Gastrocnemius medialis (tissue), 4 donors: ENCODE measurements around the gene OPN1MW.
"Not testable (repeated sequence)": the region's sequence is repeated elsewhere in the genome, so short reads cannot be mapped to it uniquely, and the experiment has no call there.

Experiments used
- CTCF ChIP-seq, 5 experiments: fragments of 450-650 bp in 3 of 5; fragments of 200-600 bp in 2 of 5; sonication (generic) in 2 of 5; IDR thresholded peaks in 4 of 5; conservative IDR thresholded peaks in 1 of 5; 1 replicate in 4 of 5; 2 replicates in 1 of 5; pipeline ENCODE4 v1.5.1; 2016 to 2019; ENCODE audit warnings: antibody characterized with exemption in 5 of 5, mild to moderate bottlenecking in 3 of 5, moderate library complexity in 3 of 5
- POLR2A ChIP-seq, 2 donors: fragments of 450-650 bp; IDR thresholded peaks; one replicate each; pipeline ENCODE4 v1.6.1; 2017; ENCODE audit warnings: antibody characterized with exemption in 2 of 2, mild to moderate bottlenecking in 2 of 2, moderate library complexity in 2 of 2

GRCh38 chrX:154219456-154219855, 37.1 kb downstream of the OPN1MW start, which contains the start of gene OPN1MW2:
- TF ChIP-seq POLR2A (IDR thresholded peaks at IDR 0.05); CTCF (IDR thresholded peaks at IDR 0.05 in 4 of 5, conservative IDR thresholded peaks at IDR 0.05 in 1 of 5): not testable (repeated sequence)
